Trophoblast cell (in vitro differentiated cells and primary cell): ENCODE data around the gene OARD1.

ENCODE experiments used
- DNase-seq, 2 donors: peaks; one replicate each; pipeline ENCODE4 v3.0.0-alpha.2; 2016
- H2AFZ ChIP-seq: 2 replicates; pipeline ENCODE4 v1.6.1; 2013; ENCODE audit warnings: low read length, moderate library complexity, mild to moderate bottlenecking; ENCODE audit not compliant: insufficient read depth, poor library complexity
- H2AK5ac ChIP-seq: 2 replicates; pipeline ENCODE4 v1.6.1; 2013; ENCODE audit warnings: mild to moderate bottlenecking, low read length
- H2BK120ac ChIP-seq: 2 replicates; pipeline ENCODE4 v1.6.1; 2013; ENCODE audit warnings: low read length, mild to moderate bottlenecking, moderate library complexity; ENCODE audit not compliant: insufficient read depth, poor library complexity
- H2BK12ac ChIP-seq: 2 replicates; pipeline ENCODE4 v1.6.1; 2013; ENCODE audit warnings: mild to moderate bottlenecking, low read length, moderate library complexity
- H2BK5ac ChIP-seq: 2 replicates; pipeline ENCODE4 v1.6.1; 2013; ENCODE audit warnings: low read length, low read depth, moderate library complexity, mild to moderate bottlenecking; ENCODE audit not compliant: poor library complexity
- H3K14ac ChIP-seq: 2 replicates; pipeline ENCODE4 v1.6.1; 2013; ENCODE audit warnings: mild to moderate bottlenecking, low read length
- H3K18ac ChIP-seq: 2 replicates; pipeline ENCODE4 v1.6.1; 2013; ENCODE audit warnings: mild to moderate bottlenecking, low read length
- H3K23ac ChIP-seq: 2 replicates; pipeline ENCODE4 v1.6.1; 2013; ENCODE audit warnings: low read length
- H3K27ac ChIP-seq: 2 replicates; pipeline ENCODE4 v1.5.1; 2013; ENCODE audit warnings: low read depth, mild to moderate bottlenecking, inconsistent platforms, low read length, moderate library complexity
- H3K27me3 ChIP-seq: 2 replicates; pipeline ENCODE4 v1.6.1; 2013; ENCODE audit warnings: inconsistent platforms, mild to moderate bottlenecking, low read length, moderate library complexity; ENCODE audit not compliant: insufficient read depth
- H3K36me3 ChIP-seq, 2 experiments: 1 replicate in 1 of 2; 2 replicates in 1 of 2; pipeline ENCODE4 v1.6.1; 2013; ENCODE audit warnings: low read length in 2 of 2, mild to moderate bottlenecking in 2 of 2, moderate library complexity in 1 of 2; ENCODE audit not compliant: insufficient read depth in 2 of 2, control insufficient read depth in 1 of 2
- H3K4ac ChIP-seq: 2 replicates; pipeline ENCODE4 v1.6.1; 2013; ENCODE audit warnings: low read depth, mild to moderate bottlenecking, low read length, moderate library complexity
- H3K4me1 ChIP-seq, 2 experiments: 1 replicate in 1 of 2; 2 replicates in 1 of 2; pipeline ENCODE4 v1.6.1; 2013; ENCODE audit warnings: low read length in 2 of 2, mild to moderate bottlenecking in 2 of 2, moderate library complexity in 1 of 2; ENCODE audit not compliant: insufficient read depth in 2 of 2, control insufficient read depth in 1 of 2
- H3K4me2 ChIP-seq: 2 replicates; pipeline ENCODE4 v1.6.1; 2013; ENCODE audit warnings: inconsistent platforms, mild to moderate bottlenecking, low read length, moderate library complexity
- H3K4me3 ChIP-seq: 2 replicates; pipeline ENCODE4 v1.5.1; 2013; ENCODE audit warnings: mild to moderate bottlenecking, low read depth, low read length, inconsistent platforms
- H3K79me1 ChIP-seq: one replicate; pipeline ENCODE4 v1.6.1; 2013; ENCODE audit warnings: low read length
- H3K79me2 ChIP-seq: 2 replicates; pipeline ENCODE4 v1.6.1; 2013; ENCODE audit warnings: low read length, mild to moderate bottlenecking; ENCODE audit not compliant: control insufficient read depth, insufficient read depth, poor library complexity
- H3K9ac ChIP-seq: 2 replicates; pipeline ENCODE4 v1.6.1; 2013; ENCODE audit warnings: mild to moderate bottlenecking, low read length
- H3K9me3 ChIP-seq: 2 replicates; pipeline ENCODE4 v1.6.1; 2013; ENCODE audit warnings: low read depth, mild to moderate bottlenecking, control low read depth, inconsistent platforms, low read length; ENCODE audit not compliant: insufficient read depth
- H4K12ac ChIP-seq: 2 replicates; pipeline ENCODE4 v1.6.1; 2013; ENCODE audit warnings: low read depth, mild to moderate bottlenecking, low read length, moderate library complexity
- H4K8ac ChIP-seq: 2 replicates; pipeline ENCODE4 v1.6.1; 2013; ENCODE audit warnings: low read depth, mild to moderate bottlenecking, low read length, moderate library complexity
- H4K91ac ChIP-seq: one replicate; pipeline ENCODE4 v1.6.1; 2013; ENCODE audit warnings: low read depth, mild to moderate bottlenecking, low read length, moderate library complexity
- WGBS: extraction: QIAGEN DNeasy Blood & Tissue Kit; methylation state at CpG from one replicate; pipeline ENCODE4 v1.1.7; 2013; ENCODE audit warnings: missing lambda C conversion rate; ENCODE audit not compliant: insufficient read length, insufficient coverage; ENCODE audit errors: extremely low coverage; 5-methylcytosine and 5-hydroxymethylcytosine counted together

The OARD1 gene

DNA sequence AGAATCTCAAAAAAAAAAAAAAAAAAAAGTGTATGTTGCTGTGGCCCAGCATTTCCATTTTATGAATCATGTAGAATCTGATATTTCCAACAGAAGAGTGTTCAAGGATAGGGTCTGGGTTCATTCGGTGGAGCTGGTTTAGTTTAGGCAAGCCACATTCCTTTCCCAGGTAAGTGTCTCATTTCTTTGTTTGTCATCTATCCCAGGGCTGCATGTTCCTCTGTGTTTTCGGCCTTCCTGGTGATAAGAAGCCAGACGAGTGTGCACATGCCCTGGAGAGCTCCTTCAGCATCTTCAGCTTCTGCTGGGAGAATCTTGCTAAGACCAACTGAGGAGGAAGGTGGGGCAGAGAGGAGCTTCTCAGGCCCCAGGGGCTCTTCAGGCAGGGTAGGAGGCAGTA lies 38.9 kb upstream of the OARD1 start:
- no peak overlapping the region for H3K4me3 ChIP-seq
- no peak overlapping the region for H3K18ac ChIP-seq
- H3K9ac ChIP-seq: no peak overlapping the region
- no peaks in the 10 kb centered on the region for H3K79me1 ChIP-seq
- H3K79me2 ChIP-seq: no peaks in the 10 kb centered on the region
- H2BK12ac ChIP-seq: no peak overlapping the region
- no peak overlapping the region for H4K91ac ChIP-seq
- H2AK5ac ChIP-seq: no peak overlapping the region
- H3K27ac ChIP-seq: no peak overlapping the region
- no peaks in the 10 kb centered on the region for H3K9me3 ChIP-seq
- no peak overlapping the region for H3K4me2 ChIP-seq
- no peak overlapping the region for H2AFZ ChIP-seq
- no peak overlapping the region for H2BK120ac ChIP-seq
- no peak overlapping the region for H4K8ac ChIP-seq
- DNase-seq: peak; percentile 73 to 83
- H3K14ac ChIP-seq: no peak overlapping the region
- H3K4me1 ChIP-seq: no peaks in the 10 kb centered on the region
- no peaks in the 10 kb centered on the region for H3K27me3 ChIP-seq
- no CpG with 5 or more reads among the region's 3 CpGs for WGBS
- no peak overlapping the region for H3K23ac ChIP-seq
- H3K36me3 ChIP-seq: no peaks in the 10 kb centered on the region
- H2BK5ac ChIP-seq: no peak overlapping the region
- no peak overlapping the region for H4K12ac ChIP-seq
- H3K4ac ChIP-seq: no peak overlapping the region

DNA sequence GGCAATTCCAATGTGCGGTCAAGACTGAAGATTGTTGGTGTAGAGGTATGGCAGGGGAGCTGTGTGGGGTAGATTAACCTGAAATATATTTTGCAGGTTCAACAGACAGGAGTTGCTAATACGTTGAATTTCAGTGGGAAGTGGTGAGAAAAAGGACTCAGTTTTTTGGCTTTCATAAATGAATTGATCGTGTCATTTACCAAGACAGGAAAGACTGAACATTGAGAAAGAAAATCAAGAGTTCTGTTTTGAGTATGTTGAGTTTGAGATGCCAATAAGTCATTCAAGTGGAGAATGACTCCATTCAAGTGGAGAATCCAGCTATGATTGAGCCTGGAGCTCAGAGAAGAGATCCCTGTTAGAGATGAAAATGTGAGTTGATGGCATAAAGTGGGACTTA lies 31.7 kb upstream of the OARD1 start:
- no peak overlapping the region for H3K4me3 ChIP-seq
- no peak overlapping the region for H2BK120ac ChIP-seq
- no peak overlapping the region for H4K91ac ChIP-seq
- no peak overlapping the region for H2BK12ac ChIP-seq
- H3K4me1 ChIP-seq: no peaks in the 10 kb centered on the region
- H3K27ac ChIP-seq: no peak overlapping the region
- no peak overlapping the region for H3K4me2 ChIP-seq
- no peak overlapping the region for H3K23ac ChIP-seq
- H4K12ac ChIP-seq: no peak overlapping the region
- no peak overlapping the region for H3K18ac ChIP-seq
- no peak for DNase-seq
- WGBS: no CpG with 5 or more reads among the region's 3 CpGs
- no peak overlapping the region for H3K4ac ChIP-seq
- no peak overlapping the region for H2BK5ac ChIP-seq
- no peaks in the 10 kb centered on the region for H3K79me2 ChIP-seq
- H3K9me3 ChIP-seq: no peaks in the 10 kb centered on the region
- peaks cover 5 to 14% of the 10 kb centered on the region in 2 experiments for H3K36me3 ChIP-seq
- H3K14ac ChIP-seq: no peak overlapping the region
- H3K27me3 ChIP-seq: no peaks in the 10 kb centered on the region
- H4K8ac ChIP-seq: no peak overlapping the region
- H2AFZ ChIP-seq: no peak overlapping the region
- no peaks in the 10 kb centered on the region for H3K79me1 ChIP-seq
- H2AK5ac ChIP-seq: no peak overlapping the region
- no peak overlapping the region for H3K9ac ChIP-seq

DNA sequence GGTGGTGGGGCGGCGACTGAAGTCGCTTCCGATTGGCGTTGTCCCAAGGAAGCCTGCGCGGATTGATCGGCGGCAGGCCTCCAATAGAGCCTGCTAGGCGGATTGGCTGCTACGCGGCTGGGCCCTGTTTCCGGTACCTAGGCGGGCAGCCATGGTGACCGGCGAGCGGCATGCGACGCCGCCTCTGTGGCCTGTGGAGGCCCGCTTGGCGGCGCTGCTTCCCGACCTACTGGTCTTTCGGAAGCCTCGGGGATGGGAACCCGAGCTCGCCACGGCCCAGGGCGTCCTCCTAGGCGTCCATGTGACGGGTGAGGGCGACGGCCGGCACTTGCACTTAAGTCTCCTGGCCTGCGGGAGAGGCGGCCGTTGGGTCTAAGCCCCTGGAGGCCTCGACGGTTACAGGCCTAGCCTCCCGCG lies 28.7 kb upstream of the OARD1 start:
- no peak overlapping the region for H2AK5ac ChIP-seq
- no peak overlapping the region for H3K4ac ChIP-seq
- H3K79me1 ChIP-seq: no peaks in the 10 kb centered on the region
- no peak overlapping the region for H3K23ac ChIP-seq
- no peak overlapping the region for H3K9ac ChIP-seq
- H3K4me3 ChIP-seq: no peak overlapping the region
- WGBS: no CpG with 5 or more reads among the region's 42 CpGs
- no peak overlapping the region for H3K4me2 ChIP-seq
- peaks cover 10 to 37% of the 10 kb centered on the region in 2 experiments for H3K36me3 ChIP-seq
- H2AFZ ChIP-seq: no peak overlapping the region
- no peaks in the 10 kb centered on the region for H3K79me2 ChIP-seq
- H3K27me3 ChIP-seq: no peaks in the 10 kb centered on the region
- H3K9me3 ChIP-seq: no peaks in the 10 kb centered on the region
- H3K18ac ChIP-seq: no peak overlapping the region
- no peak overlapping the region for H2BK120ac ChIP-seq
- no peak overlapping the region for H4K8ac ChIP-seq
- no peak overlapping the region for H4K12ac ChIP-seq
- H3K14ac ChIP-seq: no peak overlapping the region
- peak; percentile 6 to 29 for DNase-seq
- no peak overlapping the region for H3K27ac ChIP-seq
- H2BK5ac ChIP-seq: no peak overlapping the region
- H3K4me1 ChIP-seq: no peaks in the 10 kb centered on the region
- H2BK12ac ChIP-seq: no peak overlapping the region
- no peak overlapping the region for H4K91ac ChIP-seq

GRCh38 chr6:41098366-41098765 lies 26.2 kb upstream of the OARD1 start:
- no peak for DNase-seq
- H3K4me3 ChIP-seq: no peak overlapping the region
- no peak overlapping the region for H3K27ac ChIP-seq
- H3K79me2 ChIP-seq: no peaks in the 10 kb centered on the region
- H2BK12ac ChIP-seq: no peak overlapping the region
- no peak overlapping the region for H2AFZ ChIP-seq
- H3K27me3 ChIP-seq: no peaks in the 10 kb centered on the region
- no CpG with 5 or more reads among the region's 3 CpGs for WGBS
- no peak overlapping the region for H3K9ac ChIP-seq
- no peak overlapping the region for H3K18ac ChIP-seq
- no peak overlapping the region for H4K8ac ChIP-seq
- H3K9me3 ChIP-seq: no peaks in the 10 kb centered on the region
- H2BK5ac ChIP-seq: no peak overlapping the region
- peaks cover 22 to 54% of the 10 kb centered on the region in 2 experiments for H3K36me3 ChIP-seq
- H3K4me2 ChIP-seq: no peak overlapping the region
- no peak overlapping the region for H3K4ac ChIP-seq
- no peak overlapping the region for H2AK5ac ChIP-seq
- H3K79me1 ChIP-seq: no peaks in the 10 kb centered on the region
- no peak overlapping the region for H3K23ac ChIP-seq
- H3K14ac ChIP-seq: no peak overlapping the region
- no peak overlapping the region for H2BK120ac ChIP-seq
- no peaks in the 10 kb centered on the region for H3K4me1 ChIP-seq
- no peak overlapping the region for H4K12ac ChIP-seq
- no peak overlapping the region for H4K91ac ChIP-seq
